Measurements from ENCODE around the gene METAP2. TPM values are rescaled to one million over a fixed set of nuclear protein-coding genes. Genes with fewer than 3 reads are reported as not detected.
"Not testable (repeated sequence)": the region's sequence is repeated elsewhere in the genome, so short reads cannot be mapped to it uniquely, and the experiment has no call there.

METAP2 gene
- 45.4 and 47.5 TPM in 2 replicates for total RNA-seq

- peak; percentile 95 to 99 for DNase-seq (ENCODE audit: low read depth in 2 of 2)
Observed at GRCh38 chr12:95473884-95474659, at the start of gene METAP2. Gene METAP2 (plus strand): TSS chr12:95474152. CDS start chr12:95474180, 28 bp downstream.

- DNase-seq (ENCODE audit: low read depth in 2 of 2): peak in 1 of 2 donors; percentile 22
Observed at GRCh38 chr12:95424271-95424994, 49.5 kb upstream of the METAP2 start.

- DNase-seq (ENCODE audit: low read depth in 2 of 2): no peak
Observed at GRCh38 chr12:95429172-95429510, 44.8 kb upstream of the METAP2 start.

GRCh38 chr12:95431120-95431519, 42.8 kb upstream of the METAP2 start:
- no peak for DNase-seq (ENCODE audit: low read depth in 2 of 2)

GRCh38 chr12:95435355-95435754, 38.6 kb upstream of the METAP2 start:
- DNase-seq (ENCODE audit: low read depth in 2 of 2): no peak

GRCh38 chr12:95437565-95437964, 36.4 kb upstream of the METAP2 start:
- no peak for DNase-seq (ENCODE audit: low read depth in 2 of 2)

GRCh38 chr12:95439461-95440230, 34.3 kb upstream of the METAP2 start:
- no peak for DNase-seq (ENCODE audit: low read depth in 2 of 2)

GRCh38 chr12:95440401-95440800, 33.6 kb upstream of the METAP2 start:
- no peak for DNase-seq (ENCODE audit: low read depth in 2 of 2)

GRCh38 chr12:95443459-95443858, 30.5 kb upstream of the METAP2 start:
- DNase-seq (ENCODE audit: low read depth in 2 of 2): no peak

GRCh38 chr12:95445099-95445498, 28.9 kb upstream of the METAP2 start:
- DNase-seq (ENCODE audit: low read depth in 2 of 2): not testable (repeated sequence)

GRCh38 chr12:95445884-95446505, 28.0 kb upstream of the METAP2 start:
- DNase-seq (ENCODE audit: low read depth in 2 of 2): no peak

GRCh38 chr12:95446506-95446900, 27.4 kb upstream of the METAP2 start:
- DNase-seq (ENCODE audit: low read depth in 2 of 2): peak in 1 of 2 donors; percentile 5

- not testable (repeated sequence) for DNase-seq (ENCODE audit: low read depth in 2 of 2)
Observed at GRCh38 chr12:95449656-95450055, 24.3 kb upstream of the METAP2 start.

- DNase-seq (ENCODE audit: low read depth in 2 of 2): not testable (repeated sequence)
Observed at GRCh38 chr12:95452501-95452900, 21.5 kb upstream of the METAP2 start.

GRCh38 chr12:95453881-95454280, 20.1 kb upstream of the METAP2 start:
- DNase-seq (ENCODE audit: low read depth in 2 of 2): not testable (repeated sequence)

- not testable (repeated sequence) for DNase-seq (ENCODE audit: low read depth in 2 of 2)
Observed at GRCh38 chr12:95454780-95455215, 19.2 kb upstream of the METAP2 start.

GRCh38 chr12:95457605-95458004, 16.3 kb upstream of the METAP2 start:
- peak in 1 of 2 donors; percentile 34 for DNase-seq (ENCODE audit: low read depth in 2 of 2)

- no peak for DNase-seq (ENCODE audit: low read depth in 2 of 2)
Observed at GRCh38 chr12:95458761-95459160, 15.2 kb upstream of the METAP2 start.

GRCh38 chr12:95459310-95459709, 14.6 kb upstream of the METAP2 start:
- no peak for DNase-seq (ENCODE audit: low read depth in 2 of 2)

GRCh38 chr12:95460105-95460504, 13.8 kb upstream of the METAP2 start:
- DNase-seq (ENCODE audit: low read depth in 2 of 2): no peak

GRCh38 chr12:95460896-95461295, 13.1 kb upstream of the METAP2 start:
- DNase-seq (ENCODE audit: low read depth in 2 of 2): no peak

GRCh38 chr12:95462081-95462480, 11.9 kb upstream of the METAP2 start:
- no peak for DNase-seq (ENCODE audit: low read depth in 2 of 2)

Measured in lung microvascular endothelial cell (primary cell).